ENCODE measurements around the gene VIP.

Gene VIP

GRCh38 chr6:152705327-152705726 is 45.3 kb upstream of the VIP start:
- TF ChIP-seq EZH2phosphoT487 (IDR thresholded peaks at IDR 0.05; ENCODE audit: borderline replicate concordance), result no peak
- TF ChIP-seq CTCF (conservative IDR thresholded peaks at IDR 0.05; ENCODE audit: low read length), result no peak
- H3K27me3 ChIP-seq (ENCODE audit: insufficient read depth, low read length, poor library complexity, severe bottlenecking), result no peaks in the 10 kb centered on the region
- no peaks in the 10 kb centered on the region for H3K9me3 ChIP-seq (ENCODE audit: insufficient read depth, low read depth, low read length)
- no peak overlapping the region for H3K4me3 ChIP-seq (ENCODE audit: low read length, poor library complexity, severe bottlenecking)
- H3K79me2 ChIP-seq (ENCODE audit: insufficient read depth, low read length), result no peaks in the 10 kb centered on the region
- no peak overlapping the region for H3K9ac ChIP-seq (ENCODE audit: low read depth, low read length, poor library complexity, severe bottlenecking)
- H3K36me3 ChIP-seq (ENCODE audit: insufficient read depth, low read length), result no peaks in the 10 kb centered on the region
- no peak overlapping the region for H2AFZ ChIP-seq (ENCODE audit: low read length)
- no peaks in the 10 kb centered on the region for H3K4me1 ChIP-seq (ENCODE audit: insufficient read depth, low read length, poor library complexity, severe bottlenecking)
- no peak overlapping the region for H3K4me2 ChIP-seq (ENCODE audit: low read depth, low read length, poor library complexity, severe bottlenecking)
- no peaks in the 10 kb centered on the region for H3K9me2 ChIP-seq (replicated peaks; ENCODE audit: low read depth, low read length)
- H4K20me1 ChIP-seq (ENCODE audit: insufficient read depth, low read length, poor library complexity, severe bottlenecking), result no peaks in the 10 kb centered on the region
- no peaks in the 10 kb centered on the region for H3F3A ChIP-seq (ENCODE audit: low read depth)

- Histone ChIP-seq H3K79me2 (ENCODE audit: insufficient read depth, low read length) (no peaks in the 10 kb centered on the region), H2AFZ (ENCODE audit: low read length) (no peak overlapping the region), H3K4me2 (ENCODE audit: low read depth, low read length, poor library complexity, severe bottlenecking) (no peak overlapping the region), H3K4me1 (ENCODE audit: insufficient read depth, low read length, poor library complexity, severe bottlenecking) (no peaks in the 10 kb centered on the region), H3K27me3 (ENCODE audit: insufficient read depth, low read length, poor library complexity, severe bottlenecking) (no peaks in the 10 kb centered on the region), H4K20me1 (ENCODE audit: insufficient read depth, low read length, poor library complexity, severe bottlenecking) (no peaks in the 10 kb centered on the region), H3K9ac (ENCODE audit: low read depth, low read length, poor library complexity, severe bottlenecking) (no peak overlapping the region), H3K4me3 (ENCODE audit: low read length, poor library complexity, severe bottlenecking) (no peak overlapping the region), H3F3A (ENCODE audit: low read depth) (no peaks in the 10 kb centered on the region), H3K9me3 (ENCODE audit: insufficient read depth, low read depth, low read length) (no peaks in the 10 kb centered on the region), H3K36me3 (ENCODE audit: insufficient read depth, low read length) (no peaks in the 10 kb centered on the region), H3K9me2 (replicated peaks; ENCODE audit: low read depth, low read length) (no peaks in the 10 kb centered on the region)
- TF ChIP-seq EZH2phosphoT487 (IDR thresholded peaks at IDR 0.05; ENCODE audit: borderline replicate concordance) (no peak), CTCF (conservative IDR thresholded peaks at IDR 0.05; ENCODE audit: low read length) (no peak)
Observed at GRCh38 chr6:152716322-152716721, 34.3 kb upstream of the VIP start.

- no peaks in the 10 kb centered on the region for H3K36me3 ChIP-seq (ENCODE audit: insufficient read depth, low read length)
- no peak overlapping the region for H3K9ac ChIP-seq (ENCODE audit: low read depth, low read length, poor library complexity, severe bottlenecking)
- no peak overlapping the region for H2AFZ ChIP-seq (ENCODE audit: low read length)
- H3F3A ChIP-seq (ENCODE audit: low read depth), result no peaks in the 10 kb centered on the region
- H3K4me1 ChIP-seq (ENCODE audit: insufficient read depth, low read length, poor library complexity, severe bottlenecking), result no peaks in the 10 kb centered on the region
- no peaks in the 10 kb centered on the region for H3K27me3 ChIP-seq (ENCODE audit: insufficient read depth, low read length, poor library complexity, severe bottlenecking)
- no peaks in the 10 kb centered on the region for H4K20me1 ChIP-seq (ENCODE audit: insufficient read depth, low read length, poor library complexity, severe bottlenecking)
- no peak overlapping the region for H3K4me3 ChIP-seq (ENCODE audit: low read length, poor library complexity, severe bottlenecking)
- H3K79me2 ChIP-seq (ENCODE audit: insufficient read depth, low read length), result no peaks in the 10 kb centered on the region
- no peak for TF ChIP-seq CTCF (conservative IDR thresholded peaks at IDR 0.05; ENCODE audit: low read length)
- no peak for TF ChIP-seq EZH2phosphoT487 (IDR thresholded peaks at IDR 0.05; ENCODE audit: borderline replicate concordance)
- H3K9me3 ChIP-seq (ENCODE audit: insufficient read depth, low read depth, low read length), result no peaks in the 10 kb centered on the region
- no peaks in the 10 kb centered on the region for H3K9me2 ChIP-seq (replicated peaks; ENCODE audit: low read depth, low read length)
- no peak overlapping the region for H3K4me2 ChIP-seq (ENCODE audit: low read depth, low read length, poor library complexity, severe bottlenecking)
Observed at GRCh38 chr6:152720974-152721373, 29.6 kb upstream of the VIP start.

Data from Loucy (cell line).